Skeletal muscle satellite cell (primary cell): Measurements from ENCODE around the gene EHBP1.

Experiments
- H3K27me3 ChIP-seq: 2 replicates; pipeline ENCODE4 v1.7.0; 2013; ENCODE audit warnings: low read length; ENCODE audit not compliant: control insufficient read depth, insufficient read depth
- H3K36me3 ChIP-seq: 2 replicates; pipeline ENCODE4 v1.7.0; 2013; ENCODE audit warnings: mild to moderate bottlenecking, control low read depth, low read length; ENCODE audit not compliant: insufficient read depth
- H3K4me1 ChIP-seq: 2 replicates; pipeline ENCODE4 v1.7.0; 2013; ENCODE audit warnings: low read length; ENCODE audit not compliant: control insufficient read depth, insufficient read depth
- H3K4me2 ChIP-seq: 2 replicates; pipeline ENCODE4 v1.7.0; 2013; ENCODE audit warnings: mild to moderate bottlenecking, low read length
- H3K4me3 ChIP-seq: 2 replicates; pipeline ENCODE4 v1.7.0; 2013; ENCODE audit warnings: low read length
- H3K9ac ChIP-seq: 2 replicates; pipeline ENCODE4 v1.7.0; 2013; ENCODE audit warnings: mild to moderate bottlenecking, low read depth, low read length, moderate library complexity
- H3K9me3 ChIP-seq: replicated peaks from 2 replicates; pipeline ENCODE4 v1.7.0; 2013; ENCODE audit warnings: mild to moderate bottlenecking, control low read depth, low read length

EHBP1 gene

DNA sequence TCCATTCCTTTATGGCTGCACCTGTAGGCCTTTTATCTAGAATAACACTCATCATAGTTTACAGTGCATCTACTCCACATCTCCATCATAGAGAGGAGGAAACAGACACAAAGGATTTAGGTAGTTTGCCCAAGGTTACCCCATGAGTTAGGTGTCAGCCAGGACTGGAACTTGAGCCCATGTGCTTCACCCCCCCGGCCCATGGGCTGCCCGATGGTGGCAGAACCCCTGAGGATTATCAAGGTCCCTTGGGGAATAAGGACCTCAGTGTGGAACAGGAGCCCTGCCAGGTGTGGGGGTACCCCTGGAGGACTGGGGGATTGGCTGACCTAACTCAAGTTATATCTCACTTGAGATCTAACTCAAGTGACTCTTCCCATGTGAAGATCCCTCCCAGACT is 198.8 kb downstream of the EHBP1 start:
- Histone ChIP-seq H3K4me3 (no peak overlapping the region), H3K27me3 (no peaks in the 10 kb centered on the region), H3K4me2 (no peak overlapping the region), H3K9ac (no peak overlapping the region), H3K4me1 (no peaks in the 10 kb centered on the region), H3K36me3 (no peaks in the 10 kb centered on the region), H3K9me3 (no peaks in the 10 kb centered on the region)

DNA sequence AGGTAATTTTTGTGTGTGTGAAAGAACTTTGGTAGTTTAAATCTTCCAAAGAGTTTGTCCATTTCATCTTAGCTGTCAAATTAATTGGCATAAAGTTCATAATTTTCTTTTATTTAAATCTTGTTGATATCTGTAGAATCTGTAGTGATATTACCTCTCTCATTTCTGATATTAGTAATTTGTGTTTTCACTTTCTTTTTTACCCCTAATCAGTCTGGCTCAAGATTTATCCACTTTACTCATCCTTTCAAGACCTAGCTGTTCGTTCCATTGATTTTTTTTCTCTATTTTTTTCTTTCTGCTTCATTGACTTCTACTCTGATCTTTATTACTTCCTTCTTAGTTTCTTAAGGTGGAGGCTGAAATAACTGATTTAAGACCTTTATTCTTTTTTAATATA is 202.6 kb downstream of the EHBP1 start:
- Histone ChIP-seq H3K9ac (no peak overlapping the region), H3K4me1 (no peaks in the 10 kb centered on the region), H3K4me3 (no peak overlapping the region), H3K4me2 (no peak overlapping the region), H3K36me3 (no peaks in the 10 kb centered on the region), H3K27me3 (no peaks in the 10 kb centered on the region), H3K9me3 (no peaks in the 10 kb centered on the region)

DNA sequence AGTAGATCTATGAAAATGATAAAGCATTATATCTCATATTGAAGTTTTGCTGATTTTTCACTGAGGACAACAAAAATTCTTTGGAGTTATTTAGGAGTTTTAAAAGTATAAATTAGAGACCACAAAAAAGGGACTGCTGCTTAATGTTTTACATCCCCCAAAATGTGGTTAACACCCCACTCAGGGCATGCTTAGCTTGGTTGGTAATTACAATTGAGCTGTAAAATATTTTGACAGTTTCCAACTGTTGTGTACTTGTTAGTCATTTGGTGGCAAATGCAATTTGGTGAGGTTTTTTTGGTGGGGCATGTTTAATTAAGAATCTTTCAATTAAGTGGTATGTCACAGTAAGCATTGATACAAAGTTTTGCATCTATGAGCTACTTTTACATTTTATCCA is 207.8 kb downstream of the EHBP1 start:
- no peaks in the 10 kb centered on the region for H3K36me3 ChIP-seq
- H3K4me2 ChIP-seq = no peak overlapping the region
- H3K4me3 ChIP-seq = no peak overlapping the region
- no peaks in the 10 kb centered on the region for H3K4me1 ChIP-seq
- no peaks in the 10 kb centered on the region for H3K9me3 ChIP-seq
- H3K9ac ChIP-seq = no peak overlapping the region
- no peaks in the 10 kb centered on the region for H3K27me3 ChIP-seq

DNA sequence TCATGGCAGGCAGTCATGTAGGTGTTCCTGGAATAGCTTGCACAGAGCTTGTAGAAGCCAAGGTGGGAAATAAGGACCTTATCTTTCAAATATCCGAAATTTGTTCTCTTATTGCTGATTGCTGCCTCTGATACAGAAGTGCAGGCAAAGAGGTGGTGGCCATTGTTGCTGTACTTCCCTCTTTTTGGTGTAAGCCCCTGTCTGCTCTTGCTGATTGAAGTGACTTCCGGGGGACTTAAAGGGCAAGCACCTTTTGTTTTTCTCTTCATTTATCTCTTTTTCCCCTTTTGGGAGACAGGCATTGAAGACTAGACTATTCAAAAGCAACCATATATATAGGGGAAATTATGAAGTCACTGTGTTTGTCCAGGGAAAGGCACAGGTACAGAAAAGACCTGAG is 213.5 kb downstream of the EHBP1 start:
- H3K4me1 ChIP-seq = no peaks in the 10 kb centered on the region

DNA sequence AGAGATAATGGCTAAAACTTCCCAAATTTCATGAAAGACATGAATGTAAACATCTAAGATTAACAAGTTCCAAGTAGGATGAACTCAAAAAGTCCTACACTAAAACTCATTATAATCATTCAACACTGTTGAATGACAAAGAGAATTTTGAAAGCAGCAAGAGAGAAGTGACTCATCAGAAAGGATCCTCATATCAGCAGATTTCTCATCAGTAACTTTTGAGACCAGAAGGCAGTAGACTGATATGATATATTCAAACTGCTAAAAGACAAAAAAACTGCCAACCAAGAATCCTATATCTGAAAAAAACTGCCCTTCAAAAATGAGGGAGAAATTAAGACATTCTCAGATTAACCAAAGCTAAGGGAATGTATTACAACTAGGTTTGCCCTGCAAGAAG is 214.6 kb downstream of the EHBP1 start:
- Histone ChIP-seq H3K4me1 (no peaks in the 10 kb centered on the region), H3K9ac (no peak overlapping the region), H3K4me2 (no peak overlapping the region), H3K36me3 (peaks cover 15% of the 10 kb centered on the region), H3K27me3 (no peaks in the 10 kb centered on the region), H3K9me3 (peaks cover 6% of the 10 kb centered on the region), H3K4me3 (no peak overlapping the region)

More for the DNA sequence above, 213.5 kb downstream of the EHBP1 start:
- no peak overlapping the region for H3K4me3 ChIP-seq
- peaks cover 14% of the 10 kb centered on the region for H3K36me3 ChIP-seq
- H3K27me3 ChIP-seq = no peaks in the 10 kb centered on the region
- H3K9ac ChIP-seq = no peak overlapping the region
- H3K4me2 ChIP-seq = no peak overlapping the region
- peaks cover 6% of the 10 kb centered on the region for H3K9me3 ChIP-seq

DNA sequence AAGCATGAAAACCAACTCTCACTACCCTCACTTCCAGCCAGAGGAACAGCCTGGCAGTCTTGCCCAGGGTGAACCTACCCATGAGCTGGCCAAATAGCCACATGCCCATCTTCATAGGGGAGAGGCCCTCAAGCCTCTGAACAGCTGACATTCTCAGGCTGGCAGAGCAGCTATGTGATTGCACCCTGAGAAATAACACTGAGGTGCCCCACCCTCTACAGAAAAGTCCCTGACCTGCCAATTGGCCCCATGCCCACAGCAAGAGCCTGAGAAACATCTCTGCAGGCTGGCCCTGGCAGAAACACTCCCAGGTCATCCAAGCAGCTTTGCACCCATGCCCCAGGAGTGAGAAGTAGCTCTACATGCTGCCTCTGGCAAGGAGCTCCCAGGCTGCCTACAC is 217.7 kb downstream of the EHBP1 start:
- H3K4me2 ChIP-seq = no peak overlapping the region
- H3K4me1 ChIP-seq = no peaks in the 10 kb centered on the region
- H3K9ac ChIP-seq = no peak overlapping the region
- no peak overlapping the region for H3K4me3 ChIP-seq
- H3K36me3 ChIP-seq = peaks cover 15% of the 10 kb centered on the region
- peaks cover 6% of the 10 kb centered on the region for H3K9me3 ChIP-seq
- no peaks in the 10 kb centered on the region for H3K27me3 ChIP-seq

DNA sequence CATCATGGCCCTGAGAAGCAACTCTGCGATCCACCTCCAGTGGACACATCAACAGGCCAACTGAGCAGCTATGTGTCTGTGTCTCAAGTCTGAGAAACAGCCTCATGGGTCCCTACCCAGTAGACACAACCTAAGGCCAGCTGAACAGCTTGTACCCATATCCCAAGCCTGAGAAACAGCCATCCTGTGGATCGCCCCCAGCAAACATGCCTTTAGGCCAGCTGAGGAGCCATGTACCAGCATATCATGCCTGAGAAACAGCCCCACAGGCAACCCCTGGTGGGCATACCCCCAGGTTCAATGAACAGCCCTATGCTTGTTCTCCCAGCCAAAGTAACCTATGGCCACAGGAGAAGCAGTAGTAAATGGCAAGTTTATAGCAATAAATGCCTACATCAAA is 218.4 kb downstream of the EHBP1 start:
- Histone ChIP-seq H3K9ac (no peak overlapping the region), H3K4me2 (no peak overlapping the region), H3K27me3 (no peaks in the 10 kb centered on the region), H3K4me3 (no peak overlapping the region), H3K36me3 (peaks cover 15% of the 10 kb centered on the region), H3K9me3 (peaks cover 6% of the 10 kb centered on the region), H3K4me1 (no peaks in the 10 kb centered on the region)

DNA sequence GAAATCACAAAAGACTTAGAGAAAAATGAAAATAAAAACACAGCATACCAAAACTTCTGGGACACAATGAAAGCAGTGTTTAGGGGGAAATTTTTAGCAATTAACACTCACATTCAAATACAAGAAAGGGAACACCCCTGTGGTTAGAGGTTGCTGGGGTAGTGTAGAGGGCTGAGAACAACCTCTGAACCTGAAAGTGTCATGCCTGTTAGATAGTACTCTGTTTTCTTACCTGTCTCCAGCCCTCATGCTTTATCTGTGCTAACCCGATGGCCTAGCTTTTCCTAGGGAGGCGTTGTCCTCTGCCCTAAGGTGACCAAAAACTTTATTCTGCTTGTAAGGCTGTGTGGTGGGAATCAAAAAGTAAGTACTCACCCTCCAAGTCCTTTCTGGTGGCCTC is 222.5 kb downstream of the EHBP1 start:
- Histone ChIP-seq H3K9ac (no peak overlapping the region), H3K36me3 (peaks cover 10% of the 10 kb centered on the region), H3K9me3 (peaks cover 6% of the 10 kb centered on the region), H3K27me3 (no peaks in the 10 kb centered on the region), H3K4me2 (no peak overlapping the region), H3K4me3 (no peak overlapping the region), H3K4me1 (no peaks in the 10 kb centered on the region)

DNA sequence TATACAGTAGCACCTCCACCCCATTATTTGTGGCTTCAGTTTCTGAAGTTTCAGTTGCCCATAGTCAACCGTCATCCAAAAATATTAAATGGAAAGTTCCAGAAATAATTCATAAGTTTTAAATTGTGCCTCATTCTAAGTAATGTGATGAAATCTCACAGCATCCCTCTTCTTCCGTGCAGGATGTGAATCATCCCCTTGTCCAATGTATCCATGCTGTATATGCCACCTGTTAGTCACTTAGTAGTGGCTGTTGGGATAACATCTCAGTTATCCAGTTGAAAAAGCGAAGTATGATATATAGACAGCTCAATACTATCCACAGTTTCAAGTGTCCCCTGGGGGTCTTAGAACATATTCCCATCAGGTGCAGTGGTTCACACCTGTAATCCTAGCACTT is 226.0 kb downstream of the EHBP1 start:
- Histone ChIP-seq H3K4me1 (no peaks in the 10 kb centered on the region), H3K36me3 (no peaks in the 10 kb centered on the region), H3K9ac (no peak overlapping the region), H3K4me3 (no peak overlapping the region), H3K4me2 (no peak overlapping the region), H3K27me3 (no peaks in the 10 kb centered on the region), H3K9me3 (no peaks in the 10 kb centered on the region)

DNA sequence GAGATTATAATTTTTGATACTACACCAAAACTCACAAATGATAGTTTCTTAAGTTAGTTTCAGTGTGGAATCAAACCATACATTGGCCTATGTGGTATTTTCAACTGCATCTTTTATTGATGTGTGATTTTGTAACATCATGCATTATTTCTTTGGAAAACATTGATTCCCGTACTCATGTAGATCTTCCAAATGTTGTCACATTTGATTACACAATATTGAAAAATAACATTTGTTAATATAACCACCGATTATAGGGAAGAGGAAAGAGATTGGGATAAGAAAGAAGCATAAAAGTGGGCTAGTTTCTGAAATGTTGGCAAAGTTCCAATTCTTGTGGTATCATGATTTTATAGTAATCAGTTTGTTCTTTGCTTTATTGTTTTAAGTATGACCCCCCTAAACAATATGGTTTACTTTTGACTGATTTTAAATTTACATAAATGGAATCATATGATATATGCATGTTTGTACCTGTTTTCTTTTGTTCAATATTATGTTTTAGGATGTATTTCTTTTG is 227.9 kb downstream of the EHBP1 start:
- Histone ChIP-seq H3K36me3 (no peaks in the 10 kb centered on the region), H3K27me3 (no peaks in the 10 kb centered on the region), H3K9ac (no peak overlapping the region), H3K4me1 (no peaks in the 10 kb centered on the region), H3K4me2 (no peak overlapping the region), H3K9me3 (no peaks in the 10 kb centered on the region), H3K4me3 (no peak overlapping the region)

DNA sequence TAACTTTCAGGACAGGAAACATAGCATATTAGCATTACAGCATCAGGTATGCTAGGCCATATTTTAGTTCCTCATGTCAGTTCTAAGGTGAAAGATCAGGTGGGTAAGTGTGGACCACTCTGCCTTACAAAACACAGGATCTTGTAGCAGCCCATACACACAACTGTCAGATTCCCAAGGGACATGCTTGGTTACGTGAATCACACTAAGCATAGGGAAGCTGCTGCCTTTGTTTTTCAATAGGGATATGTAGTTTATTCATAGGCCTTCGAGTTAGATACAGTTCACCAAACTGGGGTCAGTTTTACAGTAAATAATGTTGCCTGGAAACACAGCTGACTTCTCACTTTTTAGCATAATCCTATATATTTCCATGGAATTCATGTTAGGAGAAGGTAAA is 229.0 kb downstream of the EHBP1 start:
- Histone ChIP-seq H3K4me3 (no peak overlapping the region), H3K4me2 (no peak overlapping the region), H3K27me3 (no peaks in the 10 kb centered on the region), H3K36me3 (no peaks in the 10 kb centered on the region), H3K4me1 (no peaks in the 10 kb centered on the region), H3K9me3 (no peaks in the 10 kb centered on the region), H3K9ac (no peak overlapping the region)

DNA sequence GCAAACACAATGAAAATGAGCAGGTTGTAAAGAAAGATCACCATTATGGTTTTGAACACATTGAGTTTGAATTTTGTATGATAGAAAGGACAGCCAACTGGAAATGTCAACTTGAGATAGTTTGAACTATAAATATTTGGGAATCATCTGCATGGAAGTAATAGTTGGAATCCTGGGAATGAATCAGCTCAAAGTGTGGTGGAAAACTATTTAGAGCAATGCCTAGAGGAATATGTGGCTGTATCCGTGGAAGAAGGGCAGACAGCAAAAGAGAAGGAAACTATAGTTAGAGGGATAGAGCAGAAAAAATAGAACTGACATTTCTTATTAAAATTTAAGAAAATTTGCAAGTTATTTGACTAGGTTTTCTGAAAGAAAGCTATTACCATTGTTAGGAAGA is 232.6 kb downstream of the EHBP1 start:
- Histone ChIP-seq H3K4me1 (peaks cover 6% of the 10 kb centered on the region), H3K36me3 (no peaks in the 10 kb centered on the region), H3K9ac (no peak overlapping the region), H3K4me3 (no peak overlapping the region), H3K9me3 (no peaks in the 10 kb centered on the region), H3K27me3 (no peaks in the 10 kb centered on the region), H3K4me2 (no peak overlapping the region)
